HG03565 (cell line): ENCODE measurements around the gene TEX29.

Experiments
- ATAC-seq: cut with Tn5 transposase; IDR thresholded peaks from one replicate; pipeline ENCODE4 v1.9.1; 2021; ENCODE audit warnings: mild to moderate bottlenecking, moderate library complexity; ENCODE audit not compliant: unreplicated experiment

Gene TEX29

DNA sequence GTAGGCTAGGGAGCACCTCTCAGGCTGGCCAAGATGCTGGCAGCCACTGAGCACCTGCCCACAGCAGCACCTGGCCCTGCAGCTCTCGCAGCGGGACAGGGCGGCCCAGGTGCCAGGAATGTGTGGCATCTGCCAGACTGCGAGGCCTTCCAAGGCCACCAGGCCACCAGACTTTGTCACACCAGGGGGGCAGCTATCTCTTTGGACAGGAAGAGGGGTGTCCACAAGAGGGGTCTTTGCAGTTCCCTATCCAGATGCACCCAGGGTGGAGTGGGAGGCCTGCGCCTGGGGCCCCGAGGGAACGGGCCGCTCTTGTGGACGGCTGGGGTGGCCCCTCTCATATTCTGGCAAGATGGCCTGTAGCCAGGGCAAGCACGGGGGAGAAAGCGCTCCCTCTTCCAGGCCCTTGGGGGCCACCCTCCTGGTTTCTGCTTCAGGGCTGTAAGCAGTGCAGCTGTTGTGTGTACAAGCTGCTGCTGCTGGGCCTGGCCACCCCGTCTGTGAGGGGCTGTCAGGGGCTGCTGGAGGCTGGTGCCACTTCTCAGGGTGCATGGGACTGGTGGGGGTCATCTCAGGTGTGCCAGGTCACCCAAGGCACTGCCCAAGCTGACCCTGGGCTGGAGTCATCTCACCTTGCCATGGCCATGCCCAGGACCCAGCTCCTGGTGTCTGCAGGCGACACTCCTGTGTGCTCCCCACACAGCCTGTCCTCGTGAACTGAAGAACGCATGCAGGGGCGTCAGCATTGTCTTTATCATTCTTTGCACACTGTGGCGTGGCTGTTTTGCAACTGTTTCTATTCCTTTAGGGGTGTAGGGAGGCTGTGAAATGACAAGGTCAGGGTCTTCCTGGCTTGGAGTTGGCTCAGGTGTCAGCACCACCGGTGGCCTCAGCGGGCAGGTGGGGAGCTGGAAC is 1.8 kb downstream of the TEX29 start:
- no peak for ATAC-seq

DNA sequence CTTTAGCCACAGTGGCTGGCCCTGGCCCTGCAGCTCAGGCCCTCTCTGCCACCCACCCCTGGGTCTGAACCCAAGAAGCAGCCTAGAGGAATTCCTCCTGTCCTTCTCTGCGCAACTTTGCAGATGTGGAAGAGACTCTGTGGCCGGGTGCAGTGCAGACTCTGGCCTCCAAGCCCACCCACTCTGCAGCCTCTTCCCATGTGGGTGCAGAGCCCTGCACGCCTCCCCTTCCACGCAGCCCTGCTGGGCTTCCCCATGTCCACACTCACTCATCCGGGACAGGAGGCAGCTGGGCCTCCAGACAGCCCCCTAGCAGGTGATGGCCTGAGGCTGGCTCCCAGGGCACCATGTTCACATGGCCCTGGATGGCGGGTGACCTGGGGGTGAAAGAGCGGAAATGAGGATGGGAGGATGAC is 2.5 kb downstream of the TEX29 start:
- ATAC-seq: no peak

DNA sequence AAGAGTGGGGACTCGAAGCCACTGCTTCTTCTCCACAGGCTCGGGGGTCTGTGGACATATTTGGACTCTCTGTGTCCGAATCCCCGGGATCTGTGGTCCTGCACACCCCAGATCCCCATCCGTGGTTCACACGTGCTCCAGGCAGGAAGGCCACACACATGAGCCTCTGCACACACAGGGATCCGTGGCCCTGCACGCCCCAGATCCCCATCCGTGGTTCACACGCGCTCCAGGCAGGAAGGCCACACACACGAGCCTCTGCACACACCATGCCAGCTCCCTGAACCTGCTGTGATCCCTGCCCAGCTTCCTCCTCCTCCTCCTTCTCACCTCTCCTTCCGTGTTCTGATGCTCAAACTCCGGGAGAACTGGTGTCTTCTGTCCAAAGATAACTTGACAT is 3.1 kb downstream of the TEX29 start:
- ATAC-seq: no peak

DNA sequence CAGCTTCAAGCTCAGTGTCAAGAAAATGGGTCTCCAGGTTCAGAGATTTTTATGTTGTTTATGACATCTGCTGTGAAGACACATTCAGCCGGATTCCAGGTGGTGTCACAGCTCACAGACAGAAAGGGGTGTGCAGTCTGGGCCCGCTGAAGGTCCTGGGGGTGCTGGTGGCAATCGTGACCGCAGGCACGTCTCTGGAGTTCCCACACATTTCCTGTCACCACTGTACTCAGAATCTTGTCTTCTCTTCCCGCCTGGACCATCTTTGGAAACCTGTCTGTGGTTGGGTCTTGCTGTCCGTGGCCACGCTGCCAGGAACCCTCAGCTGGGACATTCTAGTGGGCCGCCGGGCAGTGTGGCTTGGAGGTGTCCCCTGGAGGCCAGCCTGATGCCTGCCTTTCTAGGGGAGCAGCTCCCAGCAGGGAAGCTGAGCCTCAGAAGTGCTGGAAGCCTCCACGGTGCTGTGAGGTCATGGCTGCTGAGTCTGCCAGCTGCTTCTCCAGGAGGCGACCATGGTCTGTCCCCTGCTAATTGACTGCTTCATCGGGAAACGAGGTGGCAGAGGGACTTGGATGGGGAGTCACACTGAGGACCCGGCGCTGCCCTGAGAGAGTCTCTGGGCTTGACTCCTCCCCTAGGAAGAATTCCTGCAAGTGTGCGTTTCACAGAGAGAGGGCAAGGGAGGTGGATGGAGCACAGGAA is 3.7 kb downstream of the TEX29 start:
- no peak for ATAC-seq

DNA sequence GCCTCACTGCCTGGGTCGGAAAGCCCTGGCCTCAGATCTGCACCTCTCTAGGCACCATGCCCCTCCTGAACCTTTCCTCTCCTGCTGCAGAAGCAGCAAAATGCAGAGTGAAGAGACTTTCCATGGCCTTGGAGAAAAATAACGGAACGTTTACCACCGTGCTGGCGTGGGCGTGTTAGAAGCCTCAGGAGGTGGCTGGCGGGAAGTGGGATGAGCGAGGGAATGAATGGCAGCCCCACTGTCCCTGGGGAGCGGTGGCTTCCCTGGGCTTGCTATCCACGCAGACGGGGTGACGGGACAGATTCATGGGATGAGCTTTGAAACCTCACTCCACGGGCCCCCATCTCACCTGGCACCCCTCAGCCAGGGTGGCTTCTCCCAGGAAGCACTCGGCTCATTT is 4.3 kb downstream of the TEX29 start:
- ATAC-seq: no peak

DNA sequence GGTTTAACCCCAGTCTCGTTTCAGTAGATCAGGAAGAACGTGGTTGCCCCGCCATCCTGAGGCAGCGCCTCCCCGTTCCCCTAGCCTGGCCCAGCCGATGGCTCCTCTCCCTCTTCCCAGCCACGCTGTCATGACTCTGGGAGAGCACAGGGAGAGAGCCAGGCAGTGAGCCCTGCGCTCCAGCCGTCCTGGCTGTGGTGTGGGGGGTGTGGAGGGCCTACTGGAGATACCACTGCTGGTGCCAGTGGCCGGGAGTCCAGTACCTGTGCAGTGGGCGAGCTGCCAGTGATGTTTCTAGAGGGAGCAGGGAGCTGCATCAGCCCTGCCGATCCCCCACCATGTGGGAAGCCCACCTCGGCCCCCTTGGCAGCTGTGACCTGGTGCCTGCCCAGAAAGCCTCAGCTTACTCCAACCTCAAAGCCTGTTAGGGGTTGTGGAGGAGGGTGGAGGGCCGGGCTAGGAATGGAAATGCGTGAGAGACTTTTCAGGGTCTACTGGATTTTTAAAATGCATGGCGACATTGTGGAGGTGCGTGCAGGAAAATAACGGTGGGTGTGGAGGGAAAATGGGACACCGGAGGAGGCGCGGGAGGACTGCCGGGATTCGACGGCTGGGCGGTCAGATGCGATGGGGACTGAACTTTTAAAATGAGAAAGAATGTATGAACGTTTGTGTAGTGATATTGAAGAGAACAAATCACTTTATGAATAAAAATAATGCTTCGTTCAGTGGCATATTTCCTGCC is 4.9 kb downstream of the TEX29 start:
- ATAC-seq: no peak

DNA sequence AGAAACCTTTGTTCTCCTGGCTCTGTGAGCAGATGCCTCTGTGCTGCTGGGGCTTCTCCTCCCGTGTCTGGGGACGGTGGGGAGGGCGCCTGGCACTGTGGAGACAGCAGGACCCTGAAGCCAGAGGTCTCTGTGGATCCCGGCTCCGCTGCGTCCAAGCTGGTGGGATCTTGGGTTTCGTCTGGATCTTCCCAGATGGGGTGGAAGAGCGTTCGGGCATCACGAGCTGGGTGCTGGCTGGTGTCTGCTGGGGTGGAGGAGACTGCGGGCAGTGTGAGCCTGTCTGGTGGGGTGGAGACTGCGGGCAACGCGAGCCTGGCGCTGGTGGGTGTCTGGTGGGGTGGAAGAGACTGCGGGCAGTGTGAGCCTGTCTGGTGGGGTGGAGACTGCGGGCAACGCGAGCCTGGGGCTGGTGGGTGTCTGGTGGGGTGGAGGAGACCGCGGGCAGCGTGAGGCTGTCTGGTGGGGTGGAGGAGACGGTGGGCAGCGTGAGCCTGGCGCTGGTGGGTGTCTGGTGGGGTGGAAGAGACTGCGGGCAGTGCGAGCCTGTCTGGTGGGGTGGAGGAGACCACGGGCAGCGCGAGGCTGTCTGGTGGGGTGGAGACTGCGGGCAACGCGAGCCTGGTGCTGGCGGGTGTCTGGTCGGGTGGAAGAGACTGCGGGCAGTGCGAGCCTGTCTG is 5.6 kb downstream of the TEX29 start:
- ATAC-seq: no peak

DNA sequence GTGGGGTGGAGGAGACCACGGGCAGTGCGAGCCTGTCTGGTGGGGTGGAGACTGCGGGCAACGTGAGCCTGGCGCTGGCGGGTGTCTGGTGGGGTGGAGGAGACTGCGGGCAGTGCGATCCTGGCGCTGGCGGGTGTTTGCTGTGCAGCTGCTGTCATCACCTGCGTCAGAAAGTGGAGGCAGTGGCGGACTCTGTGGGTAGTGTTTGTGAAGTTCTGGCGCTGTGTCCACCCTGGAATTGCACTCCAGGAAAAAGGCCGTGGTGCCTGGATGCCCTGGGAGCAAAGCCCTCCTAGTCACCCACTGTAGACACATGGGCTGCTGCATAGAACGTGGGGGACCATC is 6.2 kb downstream of the TEX29 start:
- ATAC-seq: no peak

DNA sequence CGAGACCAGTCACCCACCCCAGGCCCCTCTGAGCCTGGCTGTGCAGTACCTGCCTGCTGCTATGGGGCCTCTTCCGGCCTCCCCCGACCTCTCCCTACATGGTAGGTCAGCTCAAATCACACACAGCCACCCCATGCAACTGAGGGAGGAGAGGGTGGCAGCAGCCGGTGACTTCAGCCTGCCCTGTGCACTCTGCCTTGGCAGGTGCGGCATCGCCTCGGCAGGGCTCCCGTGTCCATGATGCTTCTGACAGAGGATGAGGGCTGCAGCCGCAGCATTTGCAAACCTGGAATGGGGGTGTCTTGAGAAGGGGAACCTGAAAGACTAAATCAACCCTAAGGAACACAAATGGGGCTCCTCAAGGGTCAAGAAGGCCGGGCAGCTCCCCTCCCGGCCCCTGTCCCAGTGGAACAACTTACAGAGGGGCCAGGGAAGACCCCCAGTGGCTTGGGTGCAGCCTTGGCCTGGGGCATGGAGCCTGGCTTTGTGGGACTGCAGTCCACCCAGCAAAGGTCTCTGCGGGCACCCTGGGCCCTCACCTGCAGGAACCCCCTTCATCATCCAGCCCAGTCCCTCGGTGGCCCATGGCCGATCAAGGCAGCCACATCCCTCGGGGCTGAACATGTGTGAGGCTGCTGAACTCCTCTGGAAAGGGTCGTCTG is 6.7 kb downstream of the TEX29 start:
- no peak for ATAC-seq

DNA sequence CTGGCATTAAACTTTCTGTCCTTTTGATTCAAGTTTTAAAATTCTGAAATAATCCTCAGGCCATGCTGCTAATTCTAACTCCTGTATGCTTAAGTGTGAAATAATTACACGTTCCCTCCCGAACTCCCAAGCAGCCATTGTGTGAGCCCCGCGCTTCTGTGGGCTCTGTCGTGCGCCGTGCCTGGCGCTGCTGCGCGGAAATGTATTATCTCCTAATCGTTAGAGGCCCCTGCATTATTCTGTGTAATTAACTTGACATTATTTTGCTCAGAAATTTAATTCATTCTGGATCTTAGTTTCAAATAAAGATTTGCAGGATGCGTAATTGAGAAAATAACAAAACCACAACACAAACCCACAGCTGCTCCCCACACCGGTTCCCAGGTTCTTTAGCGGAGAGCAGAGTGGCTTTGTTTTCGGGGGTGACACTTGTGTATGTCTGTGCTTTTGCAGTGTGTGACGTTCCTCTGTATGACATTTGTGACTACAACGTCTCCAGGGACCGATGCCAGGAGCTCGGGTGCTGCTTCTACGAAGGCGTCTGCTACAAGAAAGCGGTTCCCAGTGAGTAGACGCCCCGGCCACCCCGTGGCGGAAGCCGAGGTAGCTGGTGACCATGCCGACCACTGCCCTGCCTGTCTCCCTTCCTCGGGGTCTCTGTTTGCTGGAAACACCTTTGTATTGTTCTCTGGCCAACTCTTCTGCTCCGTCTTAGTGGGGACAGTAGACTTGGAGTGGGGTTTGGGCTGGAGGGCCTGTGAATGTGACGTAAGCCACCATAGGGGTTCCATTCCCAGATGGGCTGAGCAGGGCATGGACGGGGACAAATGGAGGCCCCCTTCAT is 7.5 kb downstream of the TEX29 start:
- no peak for ATAC-seq

DNA sequence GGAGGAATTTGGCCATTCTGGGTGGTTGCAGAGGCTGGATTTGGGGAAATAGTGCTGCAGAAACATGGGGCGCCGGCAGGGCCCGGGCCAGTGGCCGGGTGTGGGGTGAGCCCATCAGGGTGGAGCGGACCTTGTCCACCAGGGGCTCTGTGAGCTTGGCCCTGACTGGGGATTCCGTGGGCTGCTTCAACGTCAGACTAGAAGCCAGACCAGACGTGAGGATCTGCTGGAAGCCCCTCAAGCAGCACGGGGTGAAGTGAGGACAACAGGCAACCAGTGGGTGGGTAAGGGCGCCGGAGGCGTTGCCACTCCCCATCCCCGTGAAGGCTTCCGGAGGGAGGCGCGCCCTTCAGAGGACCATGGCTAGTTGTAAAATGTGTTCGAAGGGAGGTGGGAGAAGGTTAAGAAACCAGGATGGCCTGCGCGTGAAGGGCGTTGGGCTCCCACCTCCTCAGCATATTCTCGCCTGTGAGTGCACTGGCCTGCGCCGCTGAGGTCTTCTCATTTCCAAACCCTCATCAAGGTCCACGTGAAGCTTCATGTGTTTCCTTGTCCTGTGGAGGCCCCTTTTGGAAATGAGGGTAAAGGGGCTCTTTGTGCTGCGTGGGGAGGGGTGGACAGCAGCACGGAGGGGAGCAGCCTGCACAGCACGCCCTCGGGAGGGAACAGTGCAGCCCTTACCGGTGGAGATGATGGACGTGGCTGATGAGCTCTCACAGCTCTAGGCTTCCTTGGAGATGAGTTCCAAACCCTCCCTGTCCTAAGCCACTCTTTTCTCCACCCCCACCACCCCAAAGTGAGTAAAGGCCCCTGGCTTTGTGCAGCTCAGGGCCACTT is 8.3 kb downstream of the TEX29 start:
- ATAC-seq: no peak

DNA sequence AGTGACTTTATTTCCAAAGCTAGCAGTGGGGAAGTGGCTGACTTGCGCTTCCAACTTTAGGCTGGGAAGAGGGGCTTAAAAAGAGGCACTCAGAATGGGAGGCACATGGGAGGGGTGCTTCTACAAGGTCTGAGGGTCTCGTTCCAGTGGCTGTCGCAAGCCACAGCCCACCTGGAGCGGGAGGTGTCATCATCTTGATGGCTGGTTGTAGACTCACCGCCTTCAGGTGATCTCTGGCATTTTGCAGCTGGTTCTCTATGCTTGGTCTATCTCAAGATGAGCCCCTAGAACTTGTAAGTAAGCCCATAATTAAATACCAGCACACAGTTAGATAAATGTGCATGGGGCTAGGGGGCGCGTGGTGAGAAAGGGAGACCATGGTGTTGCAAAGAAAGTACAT is 9.2 kb downstream of the TEX29 start:
- no peak for ATAC-seq

DNA sequence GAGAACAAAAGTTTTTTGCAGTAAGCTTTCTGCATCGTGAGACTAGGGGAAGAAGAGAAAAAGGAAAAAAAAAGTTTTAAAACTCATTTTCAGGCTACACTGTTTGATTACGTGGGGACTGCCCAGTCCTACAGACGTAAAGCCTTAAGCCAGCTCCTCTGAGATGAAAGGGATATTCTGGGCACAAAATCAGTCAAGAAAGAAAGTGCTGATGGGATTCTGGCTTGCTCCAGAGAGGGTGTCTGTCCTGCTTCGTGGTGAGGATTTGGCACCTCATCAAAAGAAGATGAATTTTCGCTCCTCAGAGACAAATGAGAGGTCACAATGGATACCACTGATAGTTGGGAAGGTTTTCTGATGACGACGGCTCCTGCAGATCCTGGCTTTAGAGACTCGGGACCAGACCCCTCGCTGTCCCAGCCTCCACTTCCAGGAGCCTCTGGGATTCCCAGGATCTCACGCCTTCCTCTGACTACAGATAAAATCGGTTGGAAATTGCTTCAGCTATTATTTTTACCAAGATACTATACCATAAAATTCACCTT is 9.7 kb downstream of the TEX29 start:
- no peak for ATAC-seq

DNA sequence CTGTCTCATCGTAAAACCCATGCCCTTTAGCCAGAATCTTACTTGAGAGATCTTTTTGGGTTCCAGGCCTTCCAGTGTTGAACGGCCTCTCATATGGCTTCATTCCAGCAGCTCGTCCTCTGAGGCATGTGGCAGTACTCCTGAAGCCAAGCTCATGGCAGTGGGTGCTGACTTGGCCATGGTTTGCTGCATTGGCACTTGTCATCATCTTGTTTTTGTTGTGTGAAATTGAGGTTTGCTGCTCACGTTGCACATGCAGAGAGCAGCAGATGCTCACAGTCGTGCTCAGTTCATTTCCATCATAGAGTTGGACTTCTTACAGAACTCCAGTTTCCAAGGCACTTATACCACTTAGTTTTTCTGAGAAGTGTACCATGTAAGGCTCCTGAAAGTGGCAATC is 14.9 kb downstream of the TEX29 start:
- no peak for ATAC-seq

DNA sequence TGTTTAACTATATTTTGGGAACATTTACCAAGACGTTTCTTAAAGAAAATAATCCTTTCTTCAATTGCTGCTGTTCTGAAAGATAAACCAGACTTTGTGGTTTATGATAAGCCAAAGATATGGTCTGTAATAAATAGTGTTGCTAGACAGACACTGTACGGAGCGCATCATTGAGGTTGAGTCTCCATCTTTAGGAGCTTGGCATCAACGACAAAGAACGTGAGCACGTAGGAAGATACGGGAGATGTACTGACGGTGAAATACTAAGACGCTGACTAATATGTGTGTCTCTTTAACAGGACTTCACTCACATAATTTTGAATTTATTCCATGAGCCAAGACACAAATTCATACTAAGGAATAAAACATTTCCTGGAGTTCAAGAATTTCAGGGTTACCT is 16.2 kb downstream of the TEX29 start:
- ATAC-seq: no peak

DNA sequence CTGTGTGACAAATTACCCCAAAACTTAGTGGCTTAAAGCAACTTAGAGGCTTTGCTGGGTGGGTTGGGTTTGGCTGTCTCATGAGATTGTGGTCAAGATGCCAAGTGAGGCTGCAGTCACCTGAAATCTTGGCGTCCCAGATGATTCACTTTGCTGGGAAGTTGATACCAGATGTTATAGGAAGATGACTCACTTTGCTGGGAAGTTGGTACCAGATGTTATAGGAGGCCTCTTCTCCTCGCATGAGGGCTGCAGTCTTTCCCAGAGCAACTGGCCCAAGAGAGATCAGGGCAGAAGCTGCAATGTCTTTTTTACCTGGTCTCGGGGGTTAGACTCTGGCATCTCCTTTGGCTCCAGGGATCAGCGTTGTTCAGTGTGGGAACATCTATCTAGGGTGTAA is 16.8 kb downstream of the TEX29 start:
- no peak for ATAC-seq

DNA sequence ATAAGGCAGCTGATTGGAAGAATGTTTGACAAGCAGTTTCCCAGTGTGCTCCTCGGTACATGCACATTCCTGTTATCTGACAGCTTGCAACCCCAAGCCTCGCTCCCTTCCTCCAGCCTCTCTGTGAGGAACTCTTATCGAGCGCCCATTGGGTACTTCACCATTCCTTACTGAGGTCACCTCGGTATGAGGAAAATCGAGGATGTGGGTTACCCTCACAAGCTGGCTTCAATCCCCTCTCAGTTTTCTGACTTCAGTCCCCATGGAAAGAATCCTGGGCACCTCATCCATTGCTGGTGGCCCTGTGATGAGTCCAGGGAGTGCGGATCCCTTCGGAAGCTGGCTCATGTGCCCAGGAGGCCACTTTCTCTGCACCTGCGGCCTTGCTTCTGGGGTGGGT is 17.3 kb downstream of the TEX29 start:
- ATAC-seq: no peak

DNA sequence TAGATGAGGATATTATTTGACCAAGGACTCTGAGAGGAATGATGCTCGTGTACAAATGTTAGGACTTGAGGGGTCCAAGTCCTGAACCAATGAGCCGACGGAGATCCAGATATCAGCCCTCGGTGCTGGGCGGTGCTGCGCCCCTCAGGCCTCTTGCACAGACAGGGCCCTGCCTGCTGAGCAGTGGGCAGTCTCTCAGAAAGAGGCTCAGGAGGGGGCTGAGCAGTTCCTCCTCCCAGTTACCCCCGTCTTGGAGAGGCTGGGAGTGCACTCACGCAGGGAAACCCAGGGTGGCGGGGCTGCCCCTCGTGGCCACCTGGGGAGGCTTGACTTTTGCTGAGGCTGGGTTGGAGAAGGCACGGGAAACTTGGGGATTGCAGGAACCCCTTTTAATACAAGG is 18.4 kb downstream of the TEX29 start:
- no peak for ATAC-seq
